Activated naive CD4-positive, alpha-beta T cell treated with anti-CD3 and anti-CD28 coated beads for 36 hours (primary cell): ENCODE results near the gene ADAMTS4. TPM values are rescaled to one million over a fixed set of nuclear protein-coding genes. Genes with fewer than 3 reads are reported as not detected.

Experiments
- microRNA-seq: library from miRNA; unstranded; fragments of <30 nt; microRNA quantifications from one replicate; pipeline ENCODE4 v1.2.0, GENCODE V29; 2022; ENCODE audit warnings: borderline microRNAs expressed, borderline replicate concordance
- total RNA-seq, 2 experiments: library from RNA; stranded (reverse); gene quantifications; one replicate each; pipeline ENCODE4 v1.2.3, GENCODE V29; 2021

The ADAMTS4 gene
- total RNA-seq, 2 experiments from 2014 or later: 6.5 to 10.6 TPM

Small RNA genes within 50 kb of the gene (microRNA-seq; reads per million reads assigned to microRNA genes)
- not detected for gene MIR5187

Other genes starting within 250 kb of the ADAMTS4 start
- not detected for gene ITLN2, start 244.2 kb downstream of the ADAMTS4 start, total RNA-seq
- gene F11R, start 177.9 kb downstream of the ADAMTS4 start, total RNA-seq: 10 to 100 TPM; 26.0 to 26.9 TPM
- gene TSTD1, start 160.1 kb downstream of the ADAMTS4 start, total RNA-seq: 10 to 100 TPM; 50.3 to 51.5 TPM
- gene USF1, start 153.1 kb downstream of the ADAMTS4 start, total RNA-seq: 10 to 100 TPM; 43.7 to 44.2 TPM
- gene ARHGAP30, start 129.2 kb downstream of the ADAMTS4 start, total RNA-seq: 100 to 1,000 TPM; 104 to 106 TPM
- not detected for gene NECTIN4, start 109.5 kb downstream of the ADAMTS4 start, total RNA-seq
- under 1 TPM; 0.33 to 0.57 TPM for gene KLHDC9, start 100.7 kb downstream of the ADAMTS4 start, total RNA-seq
- 100 to 1,000 TPM; 179 to 183 TPM for gene PFDN2, start 81.0 kb downstream of the ADAMTS4 start, total RNA-seq
- gene NIT1, start 80.9 kb downstream of the ADAMTS4 start, total RNA-seq: 10 to 100 TPM; 59.1 to 63.1 TPM
- 10 to 100 TPM; 29.7 to 34.0 TPM for gene DEDD, start 66.4 kb downstream of the ADAMTS4 start, total RNA-seq
- gene UFC1, start 45.1 kb downstream of the ADAMTS4 start, total RNA-seq: 10 to 100 TPM; 89.4 to 94.9 TPM
- 10 to 100 TPM; 35.7 to 36.1 TPM for gene USP21, start 39.6 kb downstream of the ADAMTS4 start, total RNA-seq
- 10 to 100 TPM; 24.9 to 26.0 TPM for gene PPOX, start 32.6 kb downstream of the ADAMTS4 start, total RNA-seq
- gene B4GALT3, start 21.5 kb downstream of the ADAMTS4 start, total RNA-seq: 10 to 100 TPM; 45.7 to 49.0 TPM
- 100 to 1,000 TPM; 126 to 130 TPM for gene NDUFS2, start 3.3 kb upstream of the ADAMTS4 start, total RNA-seq
- gene FCER1G, start 16.2 kb upstream of the ADAMTS4 start, total RNA-seq: 1 to 10 TPM in 1 of 2 experiments, under 1 TPM in 1; 0.74 to 1.6 TPM
- not detected for gene APOA2, start 24.6 kb upstream of the ADAMTS4 start, total RNA-seq
- gene TOMM40L, start 27.0 kb upstream of the ADAMTS4 start, total RNA-seq: 10 to 100 TPM; 13.2 to 14.3 TPM
- gene NR1I3, start 39.1 kb upstream of the ADAMTS4 start, total RNA-seq: not detected
- under 1 TPM; 0.24 to 0.37 TPM for gene PCP4L1, start 59.7 kb upstream of the ADAMTS4 start, total RNA-seq
- 1 to 10 TPM; 4.4 to 5.9 TPM for gene MPZ, start 110.9 kb upstream of the ADAMTS4 start, total RNA-seq
- gene SDHC, start 115.3 kb upstream of the ADAMTS4 start, total RNA-seq: 100 to 1,000 TPM; 201 TPM
- not detected for gene CFAP126, start 168.8 kb upstream of the ADAMTS4 start, total RNA-seq